NT2/D1 (cell line): ENCODE data around the gene PHLDA2.

Experiments used
- SUZ12 ChIP-seq: IDR thresholded peaks from 2 replicates; pipeline ENCODE4 v1.6.1; 2011; ENCODE audit not compliant: insufficient read length, insufficient read depth; ENCODE audit errors: extremely low read depth
- YY1 ChIP-seq: IDR thresholded peaks from 2 replicates; pipeline ENCODE4 v1.6.1; 2011; ENCODE audit not compliant: insufficient read length, insufficient read depth
- ZNF274 ChIP-seq: IDR thresholded peaks from 2 replicates; pipeline ENCODE4 v1.6.1; 2011; ENCODE audit warnings: mild to moderate bottlenecking, low read depth, low read length

- no peak for TF ChIP-seq ZNF274
- TF ChIP-seq YY1 = no peak
- no peak for TF ChIP-seq SUZ12
These were observed 23.1 kb upstream of the PHLDA2 start for GRCh38 chr11:2952290-2952689.
